Fibroblast of mammary gland (primary cell): ENCODE data around the gene DNAH17.
A peak's percentile ranks its signal among the peaks of the same experiment; 100 is the strongest.

Experiments used
- DNase-seq: peaks from one replicate; pipeline ENCODE4 v3.0.0-alpha.2; 2010; ENCODE audit warnings: low read depth
- H3K4me3 ChIP-seq: 2 replicates; pipeline ENCODE4 v1.5.1; 2011; ENCODE audit warnings: low read depth, mild to moderate bottlenecking, low read length, moderate library complexity; ENCODE audit not compliant: control insufficient read depth
- CTCF ChIP-seq: conservative IDR thresholded peaks from 2 replicates; pipeline ENCODE4 v1.5.1; 2011; ENCODE audit warnings: low read depth, low read length, inconsistent platforms; ENCODE audit not compliant: control insufficient read depth, insufficient read depth

Gene DNAH17

GRCh38 chr17:78571329-78571728, 5.9 kb downstream of the DNAH17 start:
- TF ChIP-seq CTCF, result no peak
- no peak overlapping the region for H3K4me3 ChIP-seq
- no peak for DNase-seq

- DNase-seq, result peak; percentile 53
Measured at GRCh38 chr17:78568494-78569115, 8.6 kb downstream of the DNAH17 start.

GRCh38 chr17:78567991-78568390, 9.2 kb downstream of the DNAH17 start:
- peak; percentile 7 for DNase-seq
- no peak for TF ChIP-seq CTCF
- H3K4me3 ChIP-seq, result no peak overlapping the region

More at GRCh38 chr17:78568494-78569115, 8.6 kb downstream of the DNAH17 start:
- no peak overlapping the region for H3K4me3 ChIP-seq
- TF ChIP-seq CTCF, result no peak

GRCh38 chr17:78566947-78567346, 10.2 kb downstream of the DNAH17 start:
- no peak for DNase-seq
- no peak overlapping the region for H3K4me3 ChIP-seq
- no peak for TF ChIP-seq CTCF

- TF ChIP-seq CTCF, result no peak
- no peak overlapping the region for H3K4me3 ChIP-seq
- DNase-seq, result peak; percentile 20
Measured at GRCh38 chr17:78563189-78564145, 13.7 kb downstream of the DNAH17 start.

GRCh38 chr17:78562734-78563133, 14.5 kb downstream of the DNAH17 start:
- no peak overlapping the region for H3K4me3 ChIP-seq
- no peak for DNase-seq
- TF ChIP-seq CTCF, result no peak
